ENCODE data around the gene CYTIP. TPM values are rescaled to one million over a fixed set of nuclear protein-coding genes. Genes with fewer than 3 reads are reported as not detected.
"Not testable (repeated sequence)": the region's sequence is repeated elsewhere in the genome, so short reads cannot be mapped to it uniquely, and the experiment has no call there.

The CYTIP gene
- total RNA-seq, 1 experiment from 2014 or later = 0.57 TPM

GRCh38 chr2:157402801-157403485 lies 40.9 kb downstream of the CYTIP start:
- H3K9me3 ChIP-seq (ENCODE audit: control insufficient read depth, insufficient read depth, low read depth, low read length); H3K4me3 ChIP-seq (ENCODE audit: low read depth in 2 of 2, low read length in 2 of 2); intact Hi-C loops (cut with micrococcal nuclease; ENCODE audit: unreplicated experiment); H3K4me1 ChIP-seq (ENCODE audit: control insufficient read depth, insufficient read depth, low read length); in situ Hi-C loops (cut with HindIII; ENCODE audit: low pct_unique_long_range_greater_than_20kb, low sequenced_read_pairs); H3K27me3 ChIP-seq (ENCODE audit: control insufficient read depth, insufficient read depth, low read length); H3K36me3 ChIP-seq (ENCODE audit: control insufficient read depth, insufficient read depth, low read length); BruUV-seq (replicated peaks); CTCF ChIA-PET; POLR2A ChIA-PET; H3K27ac ChIP-seq (ENCODE audit: low read length); DNase-seq (ENCODE audit: low read depth, low spot score); ATAC-seq: not testable (repeated sequence)

DNA sequence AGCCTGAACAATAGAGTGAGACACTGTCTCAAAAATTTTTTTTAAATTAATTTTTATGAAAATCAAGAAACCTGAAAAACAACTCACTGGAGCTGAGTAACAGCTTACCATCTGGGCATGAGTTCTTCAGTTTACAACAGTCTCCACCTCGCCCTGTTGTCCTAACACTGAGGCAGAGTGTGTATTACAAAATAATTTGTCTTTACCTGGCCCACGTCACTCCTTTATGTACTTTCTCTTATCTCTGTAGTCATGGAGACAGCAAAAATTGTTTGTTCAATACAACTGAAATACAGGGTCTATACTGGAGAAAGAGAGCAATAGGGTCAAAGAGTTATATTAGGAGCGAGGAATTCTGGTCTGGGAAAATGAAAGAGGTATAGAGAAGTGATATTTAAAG lies 48.1 kb downstream of the CYTIP start:
- H3K27ac ChIP-seq (ENCODE audit: low read length) = no peak overlapping the region
- TF ChIP-seq, protein P1, sequence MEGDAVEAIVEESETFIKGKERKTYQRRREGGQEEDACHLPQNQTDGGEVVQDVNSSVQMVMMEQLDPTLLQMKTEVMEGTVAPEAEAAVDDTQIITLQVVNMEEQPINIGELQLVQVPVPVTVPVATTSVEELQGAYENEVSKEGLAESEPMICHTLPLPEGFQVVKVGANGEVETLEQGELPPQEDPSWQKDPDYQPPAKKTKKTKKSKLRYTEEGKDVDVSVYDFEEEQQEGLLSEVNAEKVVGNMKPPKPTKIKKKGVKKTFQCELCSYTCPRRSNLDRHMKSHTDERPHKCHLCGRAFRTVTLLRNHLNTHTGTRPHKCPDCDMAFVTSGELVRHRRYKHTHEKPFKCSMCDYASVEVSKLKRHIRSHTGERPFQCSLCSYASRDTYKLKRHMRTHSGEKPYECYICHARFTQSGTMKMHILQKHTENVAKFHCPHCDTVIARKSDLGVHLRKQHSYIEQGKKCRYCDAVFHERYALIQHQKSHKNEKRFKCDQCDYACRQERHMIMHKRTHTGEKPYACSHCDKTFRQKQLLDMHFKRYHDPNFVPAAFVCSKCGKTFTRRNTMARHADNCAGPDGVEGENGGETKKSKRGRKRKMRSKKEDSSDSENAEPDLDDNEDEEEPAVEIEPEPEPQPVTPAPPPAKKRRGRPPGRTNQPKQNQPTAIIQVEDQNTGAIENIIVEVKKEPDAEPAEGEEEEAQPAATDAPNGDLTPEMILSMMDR (IDR thresholded peaks at IDR 0.05) = no peak
- TF ChIP-seq POLR2AphosphoS5 (IDR thresholded peaks at IDR 0.05; ENCODE audit: low read depth, low read length) (no peak), SIN3A (IDR thresholded peaks at IDR 0.05; ENCODE audit: borderline replicate concordance, insufficient read depth, low read depth, low read length) (no peak)
- no TSS peak for BruUV-seq (replicated peaks)
- in situ Hi-C loops (cut with HindIII; ENCODE audit: low pct_unique_long_range_greater_than_20kb, low sequenced_read_pairs) (no loop called here), intact Hi-C loops (cut with micrococcal nuclease; ENCODE audit: unreplicated experiment) (no loop called here)
- H3K4me3 ChIP-seq (ENCODE audit: low read depth in 2 of 2, low read length in 2 of 2) = no peak overlapping the region
- H3K4me1 ChIP-seq (ENCODE audit: control insufficient read depth, insufficient read depth, low read length) = no peaks in the 10 kb centered on the region
- H3K36me3 ChIP-seq (ENCODE audit: control insufficient read depth, insufficient read depth, low read length) = no peaks in the 10 kb centered on the region
- ATAC-seq (no peak), DNase-seq (ENCODE audit: low read depth, low spot score) (no peak)
- CTCF ChIA-PET = no interaction called here
- no peaks in the 10 kb centered on the region for H3K9me3 ChIP-seq (ENCODE audit: control insufficient read depth, insufficient read depth, low read depth, low read length)
- POLR2A ChIA-PET = no interaction called here
- H3K27me3 ChIP-seq (ENCODE audit: control insufficient read depth, insufficient read depth, low read length) = no peaks in the 10 kb centered on the region

- intact Hi-C loops (cut with micrococcal nuclease; ENCODE audit: unreplicated experiment) = no loop called here
- CTCF ChIA-PET = no interaction called here
Measured at GRCh38 chr2:157394928-157395327, 49.0 kb downstream of the CYTIP start.

More at GRCh38 chr2:157394928-157395327, 49.0 kb downstream of the CYTIP start:
- TF ChIP-seq, protein P1 (IDR thresholded peaks at IDR 0.05) = no peak
- TF ChIP-seq, protein P2, sequence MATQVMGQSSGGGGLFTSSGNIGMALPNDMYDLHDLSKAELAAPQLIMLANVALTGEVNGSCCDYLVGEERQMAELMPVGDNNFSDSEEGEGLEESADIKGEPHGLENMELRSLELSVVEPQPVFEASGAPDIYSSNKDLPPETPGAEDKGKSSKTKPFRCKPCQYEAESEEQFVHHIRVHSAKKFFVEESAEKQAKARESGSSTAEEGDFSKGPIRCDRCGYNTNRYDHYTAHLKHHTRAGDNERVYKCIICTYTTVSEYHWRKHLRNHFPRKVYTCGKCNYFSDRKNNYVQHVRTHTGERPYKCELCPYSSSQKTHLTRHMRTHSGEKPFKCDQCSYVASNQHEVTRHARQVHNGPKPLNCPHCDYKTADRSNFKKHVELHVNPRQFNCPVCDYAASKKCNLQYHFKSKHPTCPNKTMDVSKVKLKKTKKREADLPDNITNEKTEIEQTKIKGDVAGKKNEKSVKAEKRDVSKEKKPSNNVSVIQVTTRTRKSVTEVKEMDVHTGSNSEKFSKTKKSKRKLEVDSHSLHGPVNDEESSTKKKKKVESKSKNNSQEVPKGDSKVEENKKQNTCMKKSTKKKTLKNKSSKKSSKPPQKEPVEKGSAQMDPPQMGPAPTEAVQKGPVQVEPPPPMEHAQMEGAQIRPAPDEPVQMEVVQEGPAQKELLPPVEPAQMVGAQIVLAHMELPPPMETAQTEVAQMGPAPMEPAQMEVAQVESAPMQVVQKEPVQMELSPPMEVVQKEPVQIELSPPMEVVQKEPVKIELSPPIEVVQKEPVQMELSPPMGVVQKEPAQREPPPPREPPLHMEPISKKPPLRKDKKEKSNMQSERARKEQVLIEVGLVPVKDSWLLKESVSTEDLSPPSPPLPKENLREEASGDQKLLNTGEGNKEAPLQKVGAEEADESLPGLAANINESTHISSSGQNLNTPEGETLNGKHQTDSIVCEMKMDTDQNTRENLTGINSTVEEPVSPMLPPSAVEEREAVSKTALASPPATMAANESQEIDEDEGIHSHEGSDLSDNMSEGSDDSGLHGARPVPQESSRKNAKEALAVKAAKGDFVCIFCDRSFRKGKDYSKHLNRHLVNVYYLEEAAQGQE (IDR thresholded peaks at IDR 0.05; ENCODE audit: insufficient read depth in 1 of 2, low read depth in 2 of 2, low read length in 1 of 2) = no peak
- TF ChIP-seq POLR2AphosphoS5 (IDR thresholded peaks at IDR 0.05; ENCODE audit: low read depth, low read length) = no peak
- TF ChIP-seq SIN3A (IDR thresholded peaks at IDR 0.05; ENCODE audit: borderline replicate concordance, insufficient read depth, low read depth, low read length) = no peak
- TF ChIP-seq TCF7L2 (IDR thresholded peaks at IDR 0.05; ENCODE audit: low read depth, low read length) = no peak
- no peaks in the 10 kb centered on the region for H3K9me3 ChIP-seq (ENCODE audit: control insufficient read depth, insufficient read depth, low read depth, low read length)
- H3K36me3 ChIP-seq (ENCODE audit: control insufficient read depth, insufficient read depth, low read length) = no peaks in the 10 kb centered on the region
- in situ Hi-C loops (cut with HindIII; ENCODE audit: low pct_unique_long_range_greater_than_20kb, low sequenced_read_pairs) = no loop called here
- H3K27ac ChIP-seq (ENCODE audit: low read length) = no peak overlapping the region
- POLR2A ChIA-PET = no interaction called here
- ATAC-seq (no peak), DNase-seq (ENCODE audit: low read depth, low spot score) (no peak)
- H3K4me3 ChIP-seq (ENCODE audit: low read depth in 2 of 2, low read length in 2 of 2) = no peak overlapping the region
- no TSS peak for BruUV-seq (replicated peaks)
- H3K27me3 ChIP-seq (ENCODE audit: control insufficient read depth, insufficient read depth, low read length) = no peaks in the 10 kb centered on the region
- no peaks in the 10 kb centered on the region for H3K4me1 ChIP-seq (ENCODE audit: control insufficient read depth, insufficient read depth, low read length)

Data from Panc1 (cell line).